GM13977 (cell line): ENCODE data around the gene AFTPH.

Source experiments
- DNase-seq: peaks from one replicate; pipeline ENCODE4 v3.0.0; 2012; ENCODE audit warnings: low spot score
- in situ Hi-C: fragments of 300-500 bp; cut with MboI; formaldehyde crosslinking; loops from one replicate; pipeline ENCODE4 v1.12.0; 2022; ENCODE audit warnings: low sequenced_read_pairs, low pct_unique_long_range_greater_than_20kb, mixed read lengths, inconsistent platforms; ENCODE audit not compliant: unreplicated experiment
- TF ChIP-seq, protein P1 (sequence below): IDR thresholded peaks from 2 replicates; pipeline ENCODE4 v1.5.1; 2012; ENCODE audit warnings: mild to moderate bottlenecking, control low read depth; ENCODE audit not compliant: insufficient read depth; ENCODE audit errors: extremely low read depth, missing control alignments

The AFTPH gene

DNA sequence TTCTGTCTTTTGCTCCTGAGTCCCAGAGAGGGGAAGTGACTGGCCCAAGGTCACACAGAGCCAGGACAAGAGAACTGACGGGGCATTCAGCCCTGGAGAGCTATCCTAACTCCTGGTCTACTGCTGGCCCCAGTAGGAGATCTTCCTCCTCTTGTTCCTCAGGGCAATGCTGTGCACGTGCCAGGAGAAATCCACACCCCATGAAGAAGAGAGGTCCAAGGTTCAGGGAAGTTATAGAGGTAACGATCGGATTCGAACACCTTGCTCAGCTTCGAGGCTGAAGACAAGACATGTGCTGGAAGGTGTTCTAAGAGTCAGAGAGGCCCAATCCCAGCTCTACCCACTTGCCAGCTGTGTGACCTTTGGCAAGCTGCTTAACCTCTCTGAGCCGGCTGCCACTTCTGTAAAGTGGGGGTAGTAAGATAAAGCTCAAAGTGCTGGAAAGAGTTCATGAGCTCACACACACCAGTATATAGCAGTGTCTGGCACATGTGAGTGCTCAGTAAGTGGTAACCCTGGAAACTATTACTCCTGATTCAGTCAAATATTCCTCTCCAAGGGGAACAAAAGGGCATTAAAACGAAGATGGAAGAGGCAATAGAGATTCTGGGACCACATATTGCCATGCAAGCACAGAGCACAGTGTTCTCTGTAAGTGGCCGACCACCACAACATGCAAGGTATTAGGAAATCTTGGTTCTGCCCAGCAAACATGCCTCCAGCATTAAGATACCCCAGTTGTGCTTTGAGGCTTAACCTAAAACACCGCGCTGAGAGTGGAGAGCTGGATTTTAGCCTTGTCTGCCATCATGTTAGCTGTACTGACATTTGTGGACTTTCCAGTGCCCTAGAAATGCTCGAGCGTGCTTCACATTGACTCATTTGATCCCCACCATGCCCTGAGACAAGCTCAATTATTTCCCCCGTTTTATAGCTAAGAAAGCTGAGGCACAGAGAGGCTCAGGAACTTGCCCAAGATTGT, 104.0 kb downstream of the AFTPH start:
- in situ Hi-C loops, result no loop called here
- TF ChIP-seq, protein P1, sequence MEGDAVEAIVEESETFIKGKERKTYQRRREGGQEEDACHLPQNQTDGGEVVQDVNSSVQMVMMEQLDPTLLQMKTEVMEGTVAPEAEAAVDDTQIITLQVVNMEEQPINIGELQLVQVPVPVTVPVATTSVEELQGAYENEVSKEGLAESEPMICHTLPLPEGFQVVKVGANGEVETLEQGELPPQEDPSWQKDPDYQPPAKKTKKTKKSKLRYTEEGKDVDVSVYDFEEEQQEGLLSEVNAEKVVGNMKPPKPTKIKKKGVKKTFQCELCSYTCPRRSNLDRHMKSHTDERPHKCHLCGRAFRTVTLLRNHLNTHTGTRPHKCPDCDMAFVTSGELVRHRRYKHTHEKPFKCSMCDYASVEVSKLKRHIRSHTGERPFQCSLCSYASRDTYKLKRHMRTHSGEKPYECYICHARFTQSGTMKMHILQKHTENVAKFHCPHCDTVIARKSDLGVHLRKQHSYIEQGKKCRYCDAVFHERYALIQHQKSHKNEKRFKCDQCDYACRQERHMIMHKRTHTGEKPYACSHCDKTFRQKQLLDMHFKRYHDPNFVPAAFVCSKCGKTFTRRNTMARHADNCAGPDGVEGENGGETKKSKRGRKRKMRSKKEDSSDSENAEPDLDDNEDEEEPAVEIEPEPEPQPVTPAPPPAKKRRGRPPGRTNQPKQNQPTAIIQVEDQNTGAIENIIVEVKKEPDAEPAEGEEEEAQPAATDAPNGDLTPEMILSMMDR, result no peak
- no peak for DNase-seq

DNA sequence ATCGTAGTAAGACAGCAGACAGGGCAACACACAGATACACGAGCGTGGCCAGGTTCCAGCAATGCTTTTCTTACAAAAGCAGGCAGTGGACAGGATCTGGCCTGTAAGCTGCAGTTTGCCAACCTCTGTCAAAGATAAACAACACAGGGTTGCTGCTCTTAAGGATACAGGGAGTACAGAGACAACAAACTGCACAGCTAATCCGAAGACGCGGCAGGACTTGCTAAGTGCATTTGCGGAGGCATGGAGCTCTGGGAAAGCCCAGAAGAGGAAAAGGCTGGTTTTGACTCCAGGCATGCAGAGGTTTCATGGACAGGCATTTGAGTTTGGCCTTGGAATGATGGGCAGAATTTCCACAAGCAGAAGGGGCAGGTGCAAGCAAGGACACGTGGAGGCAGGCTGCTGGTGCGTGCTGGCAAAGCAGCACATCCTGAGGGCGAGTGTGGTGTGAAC, 105.2 kb downstream of the AFTPH start:
- in situ Hi-C loops, result no loop called here
- DNase-seq, result no peak
- TF ChIP-seq, protein P1, result no peak

DNA sequence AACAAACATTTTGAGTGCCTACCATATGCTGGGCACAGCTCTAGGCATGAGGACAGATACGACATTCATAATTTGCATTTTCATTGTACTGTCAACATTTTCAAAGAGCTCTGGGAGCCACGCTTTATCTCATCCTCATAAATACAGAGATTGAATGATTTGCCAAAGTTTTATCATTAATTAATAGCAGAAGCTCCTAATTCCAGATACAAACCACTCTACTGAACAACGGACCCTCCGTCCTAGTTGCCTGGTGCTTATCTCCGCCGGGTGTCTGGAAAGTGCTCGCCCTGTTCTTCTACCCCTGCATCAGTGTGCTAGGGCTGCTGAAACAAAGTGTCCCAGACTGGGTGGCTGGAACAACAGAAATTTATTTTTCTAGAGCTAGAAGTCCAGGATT, 105.7 kb downstream of the AFTPH start:
- in situ Hi-C loops, result no loop called here
- no peak for DNase-seq
- TF ChIP-seq, protein P1, result no peak

DNA sequence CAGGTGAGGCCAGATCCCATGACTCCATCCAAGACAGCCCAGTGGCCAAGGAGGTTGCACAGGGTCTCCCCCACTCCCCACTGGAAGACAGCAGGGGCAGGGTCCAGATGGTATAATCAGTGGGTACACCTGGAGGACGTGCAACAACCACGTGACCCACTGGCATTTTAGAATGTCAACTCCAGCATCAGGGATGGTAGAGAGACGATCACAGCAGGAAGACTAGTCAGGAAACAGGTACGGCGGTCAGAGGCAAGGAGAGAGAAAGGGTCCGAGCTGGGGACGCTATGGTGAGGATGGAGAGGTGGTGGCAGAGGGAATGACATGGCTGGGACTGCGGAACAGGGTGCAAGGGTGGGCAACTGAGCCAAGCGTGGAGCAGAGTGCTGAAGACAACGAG, 106.6 kb downstream of the AFTPH start:
- TF ChIP-seq, protein P1, result no peak
- DNase-seq, result no peak
- in situ Hi-C loops, result no loop called here

DNA sequence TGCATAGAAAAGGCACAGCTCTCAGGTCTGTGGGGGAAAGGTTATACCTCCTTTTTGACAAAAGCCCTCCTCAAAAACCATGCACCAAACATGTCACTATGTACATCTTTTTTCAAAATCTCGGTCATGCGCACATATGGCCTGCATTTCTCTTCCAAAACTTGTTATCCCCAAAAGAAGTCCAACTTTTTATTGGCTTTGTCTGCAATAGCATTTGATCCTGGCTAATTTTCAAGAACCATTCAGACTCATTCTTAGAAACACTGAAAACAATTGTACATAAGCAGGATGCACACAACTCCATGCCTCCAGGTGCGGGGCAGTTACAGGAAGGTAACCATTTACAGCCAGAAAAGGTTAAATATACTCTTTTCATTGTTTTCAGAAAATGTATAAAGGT, 107.6 kb downstream of the AFTPH start:
- in situ Hi-C loops, result no loop called here
- DNase-seq, result no peak
- TF ChIP-seq, protein P1, result no peak

DNA sequence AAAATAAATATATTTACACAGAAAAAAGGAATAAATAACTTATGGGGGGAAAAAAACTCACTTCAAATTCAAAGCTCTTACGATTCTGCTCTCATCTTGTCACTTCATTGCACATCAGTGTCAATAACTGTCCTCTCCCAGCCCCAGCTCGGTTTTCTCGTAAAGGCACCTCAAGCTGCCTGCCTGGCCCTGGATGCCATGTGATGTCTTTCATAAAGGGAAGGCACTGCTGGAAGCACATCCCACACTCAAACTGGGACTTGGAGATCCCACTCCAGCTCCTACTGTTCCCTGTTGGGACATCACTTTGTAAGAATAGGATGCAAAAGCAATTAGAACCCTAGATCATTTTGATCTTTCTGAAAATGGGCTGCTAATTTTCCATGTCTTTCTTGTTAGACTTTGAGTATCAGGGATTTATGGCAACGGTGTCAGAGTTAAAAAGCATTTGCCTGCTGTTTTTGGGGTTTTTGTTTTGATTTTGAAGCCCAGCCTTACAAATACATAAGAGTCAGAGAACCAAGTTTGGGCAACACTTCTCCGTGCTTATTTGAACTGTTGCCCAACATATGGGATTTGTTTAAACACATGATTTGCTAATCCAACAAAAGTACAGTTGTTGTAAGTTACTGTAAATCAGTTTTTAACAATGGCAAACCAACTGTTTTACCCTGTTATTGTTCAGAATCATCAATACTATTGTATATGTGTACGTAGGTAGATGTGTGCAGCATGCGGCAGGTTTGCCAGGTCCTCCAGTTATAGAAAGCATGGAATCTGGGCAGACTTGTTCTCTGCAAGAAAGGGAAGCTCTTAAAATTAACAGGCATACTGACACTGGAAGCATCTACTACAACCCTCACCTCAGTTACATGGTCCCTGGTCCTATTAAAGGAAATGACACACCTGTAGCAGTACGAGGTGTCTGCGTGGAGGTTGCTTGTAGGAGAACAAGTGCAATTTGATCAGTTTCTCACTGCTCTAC, 109.0 kb downstream of the AFTPH start:
- TF ChIP-seq, protein P1, result no peak
- in situ Hi-C loops, result no loop called here
- no peak for DNase-seq
